ENCODE data around the gene PAXX.
A peak's percentile ranks its signal among the peaks of the same experiment; 100 is the strongest.

PAXX gene

DNA sequence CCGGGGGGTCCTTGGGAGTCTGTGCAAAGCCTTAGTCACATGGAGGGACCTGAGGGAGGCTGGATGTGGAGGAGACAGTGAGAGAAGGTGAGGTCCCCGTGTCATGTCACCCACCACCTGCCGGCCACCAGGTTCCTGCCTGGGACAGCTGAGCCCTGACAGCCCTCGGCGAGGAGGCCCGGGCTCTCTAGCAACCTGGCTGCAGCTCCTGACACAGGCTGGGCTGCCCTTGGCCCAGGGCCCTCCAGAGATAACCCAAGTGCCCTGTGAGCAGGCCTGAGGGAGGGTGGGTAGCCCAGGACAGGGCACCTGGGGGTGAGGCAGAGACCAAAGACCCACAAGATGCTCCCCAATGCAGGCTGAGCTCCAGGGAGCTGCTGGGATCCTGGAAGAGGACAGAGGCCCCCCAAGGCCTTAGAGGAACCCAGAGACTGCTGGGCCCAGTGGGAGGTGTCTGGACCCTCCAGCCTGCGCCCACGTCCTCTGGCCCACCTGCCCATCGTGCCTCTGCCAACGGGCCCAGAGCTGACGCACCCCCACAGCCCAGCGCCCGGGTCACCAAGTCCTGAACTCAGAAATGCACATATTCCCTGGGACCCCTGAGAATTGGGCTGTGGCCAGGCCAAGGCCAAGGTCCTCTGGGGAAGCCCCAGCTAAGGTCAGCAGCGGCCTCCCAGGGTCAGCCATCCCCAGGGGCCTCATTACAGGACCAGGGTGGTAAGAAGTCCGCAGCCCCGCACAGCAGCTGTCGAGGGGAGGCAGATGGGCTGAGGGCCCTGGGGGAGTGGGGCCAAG, 23.7 kb upstream of the PAXX start:
- DNase-seq: no peak

DNA sequence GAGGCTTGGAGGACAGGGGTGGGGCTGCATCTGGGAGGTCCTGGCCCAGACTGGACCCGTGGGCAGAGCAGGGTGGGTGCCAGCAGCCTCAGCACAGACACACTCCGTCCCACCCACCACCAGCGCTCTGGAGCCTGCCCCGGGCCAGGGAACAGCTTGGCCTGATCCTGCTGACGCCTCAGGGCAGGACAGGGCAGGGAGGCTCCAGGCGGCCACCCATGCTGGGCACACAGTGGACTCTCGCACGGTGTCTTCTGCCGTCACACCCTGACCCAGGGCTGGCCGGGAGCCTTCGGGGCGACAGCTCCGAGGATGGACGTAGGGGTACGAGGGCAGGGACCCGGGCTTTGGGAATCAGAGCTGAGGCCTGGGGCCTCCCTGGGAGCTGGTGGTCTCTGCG, 23.1 kb upstream of the PAXX start:
- DNase-seq: no peak

DNA sequence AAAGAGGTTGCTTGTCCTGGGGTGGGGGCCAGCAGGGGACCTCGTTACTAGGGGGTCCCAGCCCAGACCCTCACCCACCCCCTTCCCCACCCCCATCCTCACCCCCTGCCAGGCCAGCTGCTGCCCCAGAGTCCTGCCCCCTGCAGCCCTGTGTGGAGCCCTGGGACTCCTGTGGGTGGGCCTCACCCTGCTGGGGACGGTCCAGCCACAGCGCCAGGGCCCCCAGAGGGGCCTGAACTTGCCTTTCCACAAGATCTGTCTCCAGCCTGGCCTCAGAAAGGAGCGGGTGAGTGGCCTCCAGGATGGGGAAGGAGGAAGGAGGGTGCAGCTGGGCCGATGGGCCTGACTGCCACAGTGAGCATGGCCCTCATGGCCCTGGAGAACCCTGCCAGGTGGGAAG, 22.4 kb upstream of the PAXX start:
- DNase-seq: no peak

DNA sequence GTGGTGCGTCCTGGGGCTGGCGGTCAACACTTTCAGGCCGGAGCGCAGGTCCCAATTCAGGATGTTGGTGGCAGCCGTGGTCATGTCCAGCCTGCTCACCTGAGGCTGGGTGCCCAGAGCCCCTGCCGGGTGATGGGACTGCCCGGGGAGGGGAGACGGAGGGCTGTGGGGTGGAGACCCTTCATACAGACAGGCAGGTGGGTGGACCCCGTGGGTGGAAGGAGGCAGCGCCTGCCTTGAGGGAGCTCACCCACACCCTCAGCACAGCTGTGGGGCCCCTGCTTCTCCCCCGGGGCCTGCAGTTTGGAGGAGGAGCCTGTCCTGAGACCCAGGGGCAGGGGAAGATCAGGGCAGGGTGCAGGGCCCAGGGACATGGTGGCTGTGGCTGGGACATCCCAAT, 21.9 kb upstream of the PAXX start:
- no peak for DNase-seq

DNA sequence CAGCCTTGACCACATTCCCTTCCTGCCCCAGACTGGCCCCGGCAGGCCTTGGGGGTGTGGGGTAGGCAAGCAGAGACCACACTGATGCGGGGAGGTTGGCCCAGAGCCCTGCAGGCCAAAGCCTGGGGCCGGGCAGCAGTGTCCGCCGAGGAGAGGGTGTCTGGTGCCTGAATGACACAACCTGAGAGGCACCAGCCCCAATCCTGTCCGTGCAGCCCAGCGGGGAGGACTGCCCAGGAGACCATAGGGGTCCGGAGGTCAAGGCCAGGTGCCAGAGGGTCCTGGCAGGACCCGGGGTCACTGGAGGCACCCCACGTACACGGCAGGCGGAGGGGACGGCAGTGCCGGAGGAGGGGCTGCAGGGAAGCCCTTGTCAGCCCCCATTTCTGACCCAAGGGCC, 20.5 kb upstream of the PAXX start:
- DNase-seq: no peak

DNA sequence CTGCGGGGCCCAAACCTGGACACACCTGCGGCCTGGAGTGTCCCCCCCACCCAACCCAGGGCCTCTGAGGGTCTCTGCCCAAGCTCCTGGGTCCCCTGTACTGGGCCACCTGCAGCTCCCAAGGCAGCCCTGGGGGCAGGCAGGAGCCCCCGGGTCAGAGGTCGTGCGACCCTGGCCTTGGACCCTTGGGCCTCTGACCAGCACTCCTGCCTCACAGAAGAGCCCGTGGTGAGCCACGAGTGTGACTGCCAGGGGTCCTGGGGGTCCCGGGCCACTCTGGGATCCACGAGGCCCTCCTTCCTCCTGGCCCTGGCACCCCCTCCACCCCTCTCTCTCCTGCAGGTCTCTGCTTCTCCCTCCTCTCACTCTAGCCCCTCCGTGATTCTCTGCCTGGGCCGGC, 19.9 kb upstream of the PAXX start:
- DNase-seq: no peak

DNA sequence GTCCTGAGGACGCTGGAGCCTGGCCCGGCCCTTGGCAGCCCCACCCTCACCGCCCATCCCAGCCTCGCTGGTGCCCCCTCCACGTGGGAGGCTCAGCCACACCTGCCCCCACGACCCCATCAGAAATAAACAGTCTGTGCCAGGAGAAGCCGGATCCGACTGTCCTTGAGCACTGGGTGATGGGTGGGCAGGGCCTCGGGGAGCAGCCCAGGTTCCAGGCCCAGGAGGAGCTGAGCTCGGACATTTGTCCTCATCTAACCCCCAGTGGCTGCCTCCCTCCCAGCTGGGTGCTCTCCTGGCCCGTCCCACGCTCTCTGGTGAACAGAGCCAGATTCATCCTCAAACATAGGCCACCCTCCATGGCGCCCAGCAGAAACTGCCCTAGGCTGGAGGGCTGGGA, 19.5 kb upstream of the PAXX start:
- no peak for DNase-seq

DNA sequence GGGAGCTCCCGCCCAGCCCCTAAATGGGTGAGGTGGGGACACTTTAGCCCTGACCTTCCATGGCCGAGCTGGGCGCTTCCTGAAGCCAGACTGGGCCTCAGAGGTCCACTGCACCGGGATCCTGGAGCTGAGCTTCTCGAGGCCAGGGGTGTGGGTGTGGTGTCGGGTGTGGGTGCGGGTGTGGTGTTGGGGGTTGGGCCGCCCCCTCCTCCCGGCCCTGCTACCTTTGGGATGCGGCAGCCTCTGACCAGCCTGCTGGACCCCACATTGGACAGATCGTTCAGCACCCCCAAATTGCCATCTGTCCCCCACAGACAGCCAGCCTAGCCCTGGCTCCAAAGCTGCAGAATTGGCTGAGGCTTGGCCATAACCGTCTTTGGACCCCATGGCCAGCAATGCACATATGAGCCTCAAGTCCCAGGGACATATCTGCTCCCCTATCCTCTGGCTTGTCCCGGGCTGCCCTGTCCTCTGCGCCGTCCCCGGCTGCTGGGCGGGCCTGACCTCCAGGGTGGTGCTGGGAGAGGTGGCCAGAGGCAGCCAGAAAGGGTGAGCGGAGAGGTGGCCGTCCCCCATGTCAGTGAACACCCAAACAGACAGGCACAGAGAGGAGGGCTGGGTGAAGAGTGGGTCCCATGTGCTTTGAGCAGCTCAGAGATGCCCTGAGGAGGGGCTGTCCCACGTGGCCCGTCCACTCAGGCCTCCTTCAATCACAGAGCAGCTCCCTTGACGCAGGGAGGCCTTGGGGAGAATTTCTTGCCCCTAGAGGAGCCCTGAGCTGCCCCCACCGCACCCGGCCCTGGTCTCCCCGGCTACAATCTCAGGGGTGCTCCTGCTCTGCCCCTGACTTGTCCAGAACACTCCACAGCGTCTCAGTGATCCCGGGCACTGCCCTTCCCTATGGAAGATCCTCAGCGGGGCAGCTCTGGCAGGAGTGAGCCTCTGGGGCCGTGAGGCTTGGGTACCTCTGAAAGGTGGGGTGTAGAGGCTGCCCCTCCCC, 18.3 kb upstream of the PAXX start:
- DNase-seq: no peak

DNA sequence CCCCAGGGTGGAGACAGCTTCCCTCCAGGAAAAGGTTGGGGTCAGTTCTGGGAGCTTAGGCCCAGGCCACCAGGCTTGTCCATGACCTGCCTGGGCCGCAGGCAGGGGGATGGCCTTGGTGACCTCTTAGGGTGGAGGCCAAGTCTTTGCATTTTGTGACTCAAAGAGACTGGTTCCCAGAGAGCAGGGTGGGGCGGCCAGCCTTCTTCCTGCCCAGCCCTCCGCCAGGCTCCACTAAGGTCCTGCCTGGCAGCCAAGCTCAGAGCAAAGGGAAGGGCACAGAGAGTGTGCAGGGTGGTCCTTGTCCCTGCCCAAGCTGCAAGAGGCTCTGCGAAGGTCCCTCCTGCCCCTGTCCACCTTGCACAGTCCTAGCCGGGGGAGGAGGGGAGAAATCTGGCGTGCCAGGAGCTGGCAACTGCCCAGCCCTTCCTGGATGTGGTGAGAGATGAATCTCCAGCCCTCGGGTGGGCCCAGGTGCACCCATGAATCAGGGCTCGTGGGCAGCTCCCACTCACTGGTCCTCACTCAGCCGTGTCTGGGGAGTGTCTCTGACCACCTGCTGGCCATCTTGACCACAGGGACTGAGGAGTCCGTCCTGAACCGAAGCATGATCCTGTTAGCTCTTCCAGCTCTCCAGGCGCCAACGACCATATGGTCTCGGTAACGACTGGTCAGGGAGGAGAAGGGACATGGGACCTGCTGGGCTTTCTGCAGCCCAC, 17.2 kb upstream of the PAXX start:
- peak; percentile 34 for DNase-seq

DNA sequence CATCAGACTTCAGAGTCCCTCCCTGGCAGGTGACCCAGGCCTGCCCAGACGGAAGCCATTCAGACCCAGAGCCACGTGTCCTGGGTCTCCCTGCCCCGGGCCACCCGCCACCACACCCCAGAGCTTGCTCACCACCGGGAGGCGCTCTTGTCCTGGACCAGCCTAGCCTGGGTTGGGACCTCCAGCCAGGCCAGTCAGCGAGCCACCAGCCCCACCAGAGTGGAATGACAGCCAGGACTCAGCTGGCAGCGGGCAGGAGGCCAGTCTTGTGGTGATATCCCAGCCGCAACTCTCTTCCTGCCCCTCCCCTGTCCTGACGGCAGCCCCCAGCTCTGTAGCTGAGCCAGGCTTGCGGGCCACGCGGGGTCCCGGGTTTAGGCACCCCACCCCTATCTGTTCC, 16.6 kb upstream of the PAXX start:
- peak; percentile 14 for DNase-seq

DNA sequence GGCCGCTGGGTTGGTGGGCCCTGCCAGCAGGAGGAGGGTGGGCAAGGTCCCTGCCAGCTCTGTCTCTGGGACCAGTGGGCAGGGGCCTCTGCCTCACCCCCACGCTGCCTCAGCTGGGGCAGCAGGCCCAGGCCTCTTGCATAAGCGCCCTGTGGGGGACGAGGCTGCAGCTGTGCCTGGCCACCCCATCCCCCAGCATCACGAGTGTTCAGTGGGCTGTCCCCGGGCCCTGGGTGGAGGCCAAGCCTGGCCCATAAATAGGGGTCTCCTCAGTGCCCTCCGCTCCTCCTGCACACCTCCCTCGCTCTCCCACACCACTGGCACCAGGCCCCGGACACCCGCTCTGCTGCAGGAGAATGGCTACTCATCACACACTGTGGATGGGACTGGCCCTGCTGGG, 15.0 kb upstream of the PAXX start, which contains the start of gene PTGDS:
Gene PTGDS, plus strand, starts transcription at position 282 of the 400 bp plus-strand sequence. Its CDS starts 75 bp downstream, at position 357.
- no peak for DNase-seq

DNA sequence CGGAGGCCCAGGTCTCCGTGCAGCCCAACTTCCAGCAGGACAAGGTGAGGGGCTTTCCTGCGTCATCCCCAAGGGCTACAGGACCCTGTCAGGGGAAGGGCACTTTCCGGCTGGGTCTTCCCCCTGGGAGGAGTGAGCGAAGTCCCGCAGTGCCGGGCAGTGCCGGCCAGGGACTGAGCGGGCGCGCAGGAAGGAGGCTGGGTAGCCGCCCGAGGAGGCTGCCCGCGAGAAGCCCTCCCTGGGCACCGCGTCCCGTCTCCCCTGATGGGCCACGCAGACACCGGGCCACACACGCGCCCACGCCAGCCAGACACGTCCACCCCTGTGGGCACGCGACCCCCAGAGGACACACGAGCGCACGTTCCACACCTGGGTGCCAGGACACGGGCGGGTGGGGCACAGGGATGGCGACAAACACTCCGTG, 14.6 kb upstream of the PAXX start:
- DNase-seq: no peak

DNA sequence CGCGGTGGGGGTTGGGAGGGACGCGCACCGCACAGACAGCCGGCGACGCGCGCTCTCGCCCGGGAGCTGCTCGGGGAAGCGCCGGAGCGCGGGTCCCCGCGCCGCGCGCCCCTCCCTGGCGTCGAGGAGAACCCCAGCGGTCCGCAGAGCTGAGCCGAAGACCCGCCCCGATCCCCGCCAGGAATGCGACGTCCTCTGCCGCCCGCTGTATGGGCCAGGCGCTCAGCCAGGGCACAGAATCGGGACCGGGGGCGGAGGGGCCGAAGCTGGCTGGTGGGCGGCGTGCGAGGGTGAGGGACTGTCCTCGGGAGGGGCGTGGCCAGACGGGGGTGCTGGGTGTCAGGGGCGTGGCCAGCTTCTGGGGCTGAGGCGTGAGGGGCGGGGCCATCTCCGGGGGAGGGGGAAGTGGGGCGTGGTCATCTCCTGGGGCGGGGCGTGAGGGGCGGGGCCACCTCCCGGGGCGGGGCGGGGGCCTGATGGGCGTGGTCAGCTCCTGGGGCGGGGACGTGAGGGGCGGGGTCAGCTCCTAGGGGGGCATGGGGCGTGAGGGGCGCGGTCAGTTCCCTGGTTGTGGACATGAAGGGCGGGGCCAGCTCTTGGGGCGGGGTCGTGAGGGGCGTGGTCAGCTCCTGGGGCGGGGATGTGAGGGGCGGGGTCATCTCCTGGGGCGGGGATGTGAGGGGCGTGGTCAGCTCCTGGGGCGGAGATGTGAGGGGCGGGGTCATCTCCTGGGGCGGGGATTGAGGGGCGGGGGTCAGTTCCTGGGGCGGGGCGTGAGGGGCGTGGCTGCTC, 14.0 kb upstream of the PAXX start:
- DNase-seq: peak; percentile 35

DNA sequence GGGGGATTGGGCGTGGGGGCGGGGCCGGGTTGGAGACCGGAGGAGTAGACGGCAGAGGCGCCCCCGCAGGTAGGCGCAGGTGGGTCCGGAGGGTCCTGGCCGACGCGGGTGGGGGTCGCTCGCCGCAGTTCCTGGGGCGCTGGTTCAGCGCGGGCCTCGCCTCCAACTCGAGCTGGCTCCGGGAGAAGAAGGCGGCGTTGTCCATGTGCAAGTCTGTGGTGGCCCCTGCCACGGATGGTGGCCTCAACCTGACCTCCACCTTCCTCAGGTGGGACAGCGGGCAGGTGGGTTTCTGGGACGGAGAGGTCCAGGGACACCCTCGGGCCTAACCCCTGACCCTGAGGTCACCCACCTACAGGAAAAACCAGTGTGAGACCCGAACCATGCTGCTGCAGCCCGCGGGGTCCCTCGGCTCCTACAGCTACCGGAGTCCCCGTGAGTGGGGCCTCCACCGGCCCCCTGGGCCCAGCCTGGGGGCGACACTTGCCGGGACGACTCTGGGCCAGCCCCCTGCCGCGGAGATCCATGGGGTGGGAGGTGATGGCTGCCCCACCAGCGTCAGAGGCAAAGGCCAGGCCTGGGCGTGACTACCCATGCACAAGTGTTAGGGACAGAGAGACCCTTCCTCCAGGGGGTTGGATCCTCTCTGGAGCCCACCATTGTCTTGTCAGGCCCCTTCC, 13.2 kb upstream of the PAXX start:
- DNase-seq: no peak

DNA sequence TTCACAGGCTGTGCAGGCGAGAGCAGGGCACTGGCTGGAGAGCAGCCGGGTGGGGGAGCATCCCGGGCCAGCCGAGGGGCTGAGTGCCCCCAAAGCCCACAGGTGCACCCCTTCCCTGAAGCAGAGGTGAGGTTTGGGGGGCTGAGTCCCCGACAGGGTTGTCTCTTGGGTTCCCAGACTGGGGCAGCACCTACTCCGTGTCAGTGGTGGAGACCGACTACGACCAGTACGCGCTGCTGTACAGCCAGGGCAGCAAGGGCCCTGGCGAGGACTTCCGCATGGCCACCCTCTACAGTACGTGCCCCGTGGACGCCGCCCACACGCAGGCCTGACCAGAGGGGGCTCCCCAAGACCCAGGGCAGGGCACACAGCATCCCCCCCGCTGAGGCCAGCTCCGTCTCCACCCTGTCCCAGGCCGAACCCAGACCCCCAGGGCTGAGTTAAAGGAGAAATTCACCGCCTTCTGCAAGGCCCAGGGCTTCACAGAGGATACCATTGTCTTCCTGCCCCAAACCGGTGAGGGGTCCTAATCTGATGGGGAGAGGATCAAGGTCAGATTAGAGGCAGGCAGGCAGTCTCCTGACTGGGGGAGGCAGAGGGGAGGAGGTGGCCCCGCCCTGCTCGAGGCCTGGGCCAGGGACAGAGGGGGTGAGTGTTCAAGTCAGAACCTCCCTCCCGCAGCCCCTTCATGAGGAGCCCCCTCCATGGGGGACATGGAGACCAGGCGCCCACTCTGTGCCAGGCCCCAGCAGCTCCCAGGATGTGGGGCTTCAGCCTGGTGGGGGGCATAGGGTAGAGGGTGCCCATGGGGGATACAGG, 12.2 kb upstream of the PAXX start:
- DNase-seq: no peak

DNA sequence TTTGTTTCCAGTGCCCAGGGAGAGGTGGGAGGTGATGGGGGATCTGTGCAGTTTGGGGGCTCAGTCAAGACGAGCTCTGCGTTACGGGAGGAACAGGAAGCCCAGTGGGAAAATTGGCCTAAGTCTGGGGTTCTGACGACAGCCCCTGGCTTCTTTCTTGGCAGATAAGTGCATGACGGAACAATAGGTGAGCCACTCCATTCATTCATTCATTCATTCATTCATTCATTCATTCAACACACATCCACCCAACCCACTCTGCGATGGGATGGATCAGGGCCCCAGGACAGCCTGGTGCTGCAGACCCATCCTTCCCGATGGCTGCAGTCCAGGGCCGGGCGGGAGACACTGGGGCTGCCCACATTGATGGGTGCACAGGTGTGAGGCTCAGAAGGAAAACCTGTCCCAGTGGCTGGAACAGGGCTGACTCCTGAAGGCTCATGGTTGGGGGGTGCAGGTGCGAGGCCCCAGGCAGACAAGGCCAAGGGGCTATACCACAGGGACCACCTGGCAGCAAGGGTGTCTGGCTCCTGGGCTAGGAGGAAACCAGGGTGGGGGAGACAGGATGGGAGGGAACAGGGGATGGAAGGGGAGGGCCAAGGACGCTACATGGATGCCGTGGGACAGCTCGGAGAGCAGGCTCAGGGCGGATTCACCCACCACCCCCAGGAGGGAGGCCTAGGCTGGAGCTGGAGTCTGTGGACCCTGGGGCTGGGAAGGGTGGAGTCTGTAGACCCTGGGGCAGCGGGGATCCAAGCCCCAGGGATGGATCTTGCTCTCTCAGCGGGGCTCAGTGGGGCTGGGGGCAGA, 11.3 kb upstream of the PAXX start:
- DNase-seq: no peak

DNA sequence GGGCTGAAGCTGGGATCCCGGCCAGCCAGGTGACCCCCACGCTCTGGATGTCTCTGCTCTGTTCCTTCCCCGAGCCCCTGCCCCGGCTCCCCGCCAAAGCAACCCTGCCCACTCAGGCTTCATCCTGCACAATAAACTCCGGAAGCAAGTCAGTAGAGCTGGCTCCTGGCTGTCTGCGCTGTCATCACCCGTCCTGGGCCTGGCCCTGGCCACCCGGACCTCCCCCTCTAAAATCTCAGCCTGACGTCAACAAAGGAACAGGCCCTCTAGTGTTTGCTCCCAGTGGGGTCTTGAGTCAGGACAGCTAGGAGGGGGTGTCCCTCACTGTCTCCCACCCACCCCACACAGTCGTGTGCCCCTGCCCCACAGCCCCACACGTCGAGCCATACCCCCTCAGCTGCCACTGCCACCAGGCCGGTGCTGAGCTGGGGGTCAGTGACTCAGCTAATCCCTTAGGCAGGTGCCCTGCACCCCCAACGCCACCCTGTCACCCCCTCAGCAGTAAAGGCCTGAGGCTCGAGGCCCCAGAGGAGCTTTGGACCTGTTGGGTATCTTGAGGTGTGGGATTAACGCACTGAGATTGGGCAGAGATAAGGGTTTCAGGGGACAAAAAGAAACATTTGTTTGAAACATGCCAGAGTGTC, 10.5 kb upstream of the PAXX start:
- no peak for DNase-seq

DNA sequence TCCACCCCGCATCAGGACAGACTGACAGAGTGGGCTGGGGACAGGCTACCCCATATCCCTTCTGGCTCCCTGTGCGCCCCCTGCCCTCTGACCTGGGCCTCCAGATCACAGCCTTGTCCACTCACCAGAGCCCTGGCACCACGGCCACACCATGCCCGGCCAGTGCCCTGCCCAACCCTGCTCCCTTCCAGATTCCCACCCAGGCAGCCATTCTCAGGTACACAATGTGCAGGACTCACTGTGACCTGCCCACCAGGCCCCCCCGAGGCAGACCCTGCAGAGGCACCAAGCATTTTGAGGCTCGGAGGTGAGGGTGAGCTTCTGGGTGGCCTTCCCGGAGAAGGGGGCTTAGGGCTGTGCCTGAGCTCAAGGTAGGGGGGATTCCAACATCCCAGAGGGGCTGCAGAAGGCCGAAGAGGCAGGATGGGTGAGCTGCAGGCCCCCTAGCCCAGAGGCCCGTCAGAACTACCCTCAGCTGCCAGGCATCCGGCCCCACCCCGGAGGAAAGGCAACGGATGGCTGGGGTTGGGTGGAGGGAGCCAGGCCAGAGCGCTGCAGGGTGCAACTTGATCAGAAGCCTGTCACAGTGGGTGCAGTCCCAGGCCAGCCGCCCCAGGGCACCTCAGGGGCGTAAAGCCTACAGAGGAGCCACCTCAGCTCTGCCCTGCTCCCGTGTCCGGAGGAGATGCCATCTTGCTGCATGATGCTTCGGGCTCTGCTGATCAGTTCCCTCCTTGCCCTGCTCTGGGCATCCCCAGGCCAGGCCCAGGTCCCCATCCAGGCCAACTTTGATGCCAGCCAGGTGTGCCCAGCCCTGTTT, 9.8 kb upstream of the PAXX start, which contains the start of gene LCNL1:
Gene LCNL1, plus strand, starts transcription at position 762 of the 820 bp plus-strand sequence. CDS start 594 bp downstream, outside the sequence.
- no peak for DNase-seq
